WTC11 (cell line): ENCODE results near the gene ARHGAP26. TPM values are rescaled to one million over a fixed set of nuclear protein-coding genes. Genes with fewer than 3 reads are reported as not detected.

Source experiments
- ATAC-seq: fragments of 200-7000 bp; cut with Tn5 transposase; 2 replicates; pipeline ENCODE4 v1.10.0; 2021; ENCODE audit warnings: mild to moderate bottlenecking, moderate library complexity
- CTCF ChIA-PET: fragments of 300-600 bp; sonication (Branson Sonifier 250); formaldehyde crosslinking; loops from one replicate; lab custom pipeline; 2021; ENCODE audit warnings: antibody characterized with exemption; lab: Charles Lee
- POLR2A ChIA-PET: fragments of 350-600 bp; sonication (Branson Sonifier 250); formaldehyde crosslinking; loops from one replicate; lab custom pipeline; 2021; ENCODE audit warnings: antibody characterized with exemption; lab: Charles Lee
- DNase-seq: peaks from one replicate; pipeline ENCODE4 v3.0.0; 2021; ENCODE audit warnings: low spot score
- H3K27ac Mint-ChIP-seq: 2 replicates; pipeline ENCODE4 v1.8.0; 2021; ENCODE audit warnings: mixed read lengths
- H3K27me3 Mint-ChIP-seq: 2 replicates; pipeline ENCODE4 v1.8.0; 2021; ENCODE audit warnings: low read depth, mild to moderate bottlenecking, moderate library complexity, mixed read lengths
- H3K36me3 Mint-ChIP-seq: 2 replicates; pipeline ENCODE4 v1.8.0; 2021; ENCODE audit warnings: mixed read lengths
- H3K4me1 Mint-ChIP-seq: 2 replicates; pipeline ENCODE4 v1.8.0; 2022; ENCODE audit warnings: mixed read lengths
- H3K4me3 Mint-ChIP-seq: 2 replicates; pipeline ENCODE4 v1.8.0; 2021; ENCODE audit warnings: mild to moderate bottlenecking, moderate library complexity, mixed read lengths
- H3K9me3 Mint-ChIP-seq: 2 replicates; pipeline ENCODE4 v1.8.0; 2021; ENCODE audit warnings: mixed read lengths
- ARID4B ChIP-seq: sonication (generic); formaldehyde crosslinking; IDR thresholded peaks from 2 replicates; pipeline ENCODE4 v1.8.0; 2023; ENCODE audit warnings: missing genetic modification reagents, mild to moderate bottlenecking, borderline replicate concordance
- ATF2 ChIP-seq: sonication (generic); formaldehyde crosslinking; IDR thresholded peaks from 2 replicates; pipeline ENCODE4 v1.8.1; 2022; ENCODE audit warnings: low read depth, missing genetic modification reagents, borderline replicate concordance
- CBFB ChIP-seq: sonication (generic); formaldehyde crosslinking; IDR thresholded peaks from 2 replicates; pipeline ENCODE4 v1.8.1; 2022; ENCODE audit warnings: mild to moderate bottlenecking, low read depth, missing genetic modification reagents
- CREM ChIP-seq: sonication (generic); formaldehyde crosslinking; IDR thresholded peaks from 2 replicates; pipeline ENCODE4 v1.8.1; 2022; ENCODE audit warnings: mild to moderate bottlenecking, missing genetic modification reagents, moderate library complexity
- ELF4 ChIP-seq: sonication (generic); formaldehyde crosslinking; IDR thresholded peaks from 2 replicates; pipeline ENCODE4 v1.8.1; 2022; ENCODE audit warnings: low read depth, mild to moderate bottlenecking, moderate library complexity, missing genetic modification reagents
- EMX1 ChIP-seq: fragments of 250-450 bp; sonication (Bioruptor Pico); IDR thresholded peaks from 2 replicates; pipeline ENCODE4 v1.8.0; 2021; ENCODE audit warnings: mild to moderate bottlenecking
- GRHL2 ChIP-seq: fragments of 250-450 bp; sonication (Bioruptor Pico); IDR thresholded peaks from 2 replicates; pipeline ENCODE4 v1.8.0; 2022; ENCODE audit warnings: mild to moderate bottlenecking, moderate library complexity; ENCODE audit not compliant: insufficient replicate concordance, severe bottlenecking
- HMGXB4 ChIP-seq: sonication (generic); formaldehyde crosslinking; IDR thresholded peaks from 2 replicates; pipeline ENCODE4 v1.8.1; 2023; ENCODE audit warnings: mild to moderate bottlenecking, moderate library complexity, missing genetic modification reagents
- MYBL2 ChIP-seq: sonication (generic); formaldehyde crosslinking; IDR thresholded peaks from 2 replicates; pipeline ENCODE4 v1.8.1; 2023; ENCODE audit warnings: mild to moderate bottlenecking, moderate library complexity, missing genetic modification reagents
- PRDM15 ChIP-seq: sonication (generic); formaldehyde crosslinking; IDR thresholded peaks from 2 replicates; pipeline ENCODE4 v1.8.0; 2022; ENCODE audit warnings: missing genetic modification reagents
- PREB ChIP-seq: sonication (generic); formaldehyde crosslinking; IDR thresholded peaks from 2 replicates; pipeline ENCODE4 v1.8.1; 2022; ENCODE audit warnings: mild to moderate bottlenecking, missing genetic modification reagents, moderate library complexity, borderline replicate concordance
- PRRX2 ChIP-seq: fragments of 250-450 bp; sonication (Bioruptor Pico); IDR thresholded peaks from 2 replicates; pipeline ENCODE4 v1.8.0; 2021; ENCODE audit warnings: mild to moderate bottlenecking
- RELA ChIP-seq: sonication (generic); formaldehyde crosslinking; IDR thresholded peaks from 2 replicates; pipeline ENCODE4 v1.8.1; 2022; ENCODE audit warnings: missing genetic modification reagents, mild to moderate bottlenecking, borderline replicate concordance
- RORB ChIP-seq: fragments of 250-450 bp; sonication (Bioruptor Pico); IDR thresholded peaks from 2 replicates; pipeline ENCODE4 v1.9.0; 2021; ENCODE audit warnings: mild to moderate bottlenecking
- TCF7 ChIP-seq: sonication (generic); formaldehyde crosslinking; IDR thresholded peaks from 2 replicates; pipeline ENCODE4 v1.8.0; 2022; ENCODE audit warnings: mild to moderate bottlenecking, low read depth, missing genetic modification reagents, moderate library complexity
- ZNF121 ChIP-seq: sonication (generic); formaldehyde crosslinking; IDR thresholded peaks from 2 replicates; pipeline ENCODE4 v1.8.0; 2023; ENCODE audit warnings: missing genetic modification reagents
- ZNF138 ChIP-seq: sonication (generic); formaldehyde crosslinking; conservative IDR thresholded peaks from 2 replicates; pipeline ENCODE4 v1.8.1; 2022; ENCODE audit warnings: mild to moderate bottlenecking, moderate library complexity, missing genetic modification reagents
- ZNF232 ChIP-seq: sonication (generic); formaldehyde crosslinking; IDR thresholded peaks from 2 replicates; pipeline ENCODE4 v1.8.0; 2022; ENCODE audit warnings: mild to moderate bottlenecking, missing genetic modification reagents
- ZNF396 ChIP-seq: fragments of 250-450 bp; sonication (Bioruptor Pico); IDR thresholded peaks from 2 replicates; pipeline ENCODE4 v1.8.0; 2021; ENCODE audit warnings: mild to moderate bottlenecking, moderate library complexity, borderline replicate concordance
- ZNF416 ChIP-seq: fragments of 250-450 bp; sonication (Bioruptor Pico); IDR thresholded peaks from 2 replicates; pipeline ENCODE4 v1.9.0; 2021; ENCODE audit warnings: mild to moderate bottlenecking, inconsistent platforms
- ZNF423 ChIP-seq: fragments of 250-450 bp; sonication (Bioruptor Pico); IDR thresholded peaks from 2 replicates; pipeline ENCODE4 v2.1.2; 2022; ENCODE audit warnings: mild to moderate bottlenecking, moderate library complexity
- total RNA-seq: library from RNA; stranded (reverse); gene quantifications from 3 replicates; pipeline ENCODE4 v1.2.3, GENCODE V29; 2021

The ARHGAP26 gene
- total RNA-seq, 1 experiment from 2014 or later = 22.3 TPM

GRCh38 chr5:143077453-143078103, 307.4 kb downstream of the ARHGAP26 start:
- Mint-ChIP-seq H3K36me3 (peaks cover 4% of the 10 kb centered on the region), H3K9me3 (peaks cover 5% of the 10 kb centered on the region), H3K27me3 (no peaks in the 10 kb centered on the region), H3K27ac (no peak overlapping the region), H3K4me3 (no peak overlapping the region), H3K4me1 (peaks cover 22% of the 10 kb centered on the region)
- ATAC-seq = no peak
- TF ChIP-seq ZNF232 (CRISPR knock-in tag) (no peak), RELA (no peak), CBFB (CRISPR knock-in tag) (no peak), ZNF416 (no peak), ZNF423 (CRISPR knock-in tag) (no peak), ZNF138 (CRISPR knock-in tag) (no peak)
- POLR2A ChIA-PET = no interaction called here
- no peak for DNase-seq
- CTCF ChIA-PET = no interaction called here

- no peak for DNase-seq
- no peak overlapping the region for H3K27ac Mint-ChIP-seq
- no peaks in the 10 kb centered on the region for H3K27me3 Mint-ChIP-seq
- CTCF ChIA-PET = no interaction called here
- no peak for ATAC-seq
- peaks cover 3% of the 10 kb centered on the region for H3K9me3 Mint-ChIP-seq
- peaks cover 2% of the 10 kb centered on the region; the same call in 1 of the 2 replicates for H3K36me3 Mint-ChIP-seq
- POLR2A ChIA-PET = no interaction called here
- no peak overlapping the region for H3K4me3 Mint-ChIP-seq
- H3K4me1 Mint-ChIP-seq = peaks cover 25% of the 10 kb centered on the region
- TF ChIP-seq ATF2 (no peak), ZNF138 (CRISPR knock-in tag) (no peak), ZNF396 (CRISPR knock-in tag) (no peak), ARID4B (CRISPR knock-in tag) (no peak), TCF7 (CRISPR knock-in tag) (no peak), PREB (CRISPR knock-in tag) (no peak), ELF4 (no peak), CREM (no peak)
- TF ChIP-seq, all 79 proteins: peak for 0
Measured at GRCh38 chr5:143078313-143078712, 308.1 kb downstream of the ARHGAP26 start.

- no peak for DNase-seq
- Mint-ChIP-seq H3K27me3 (no peaks in the 10 kb centered on the region), H3K4me1 (peaks cover 25% of the 10 kb centered on the region), H3K9me3 (peaks cover 3% of the 10 kb centered on the region), H3K27ac (peak overlapping the region; percentile 54; the same call in 1 of the 2 replicates), H3K36me3 (peaks cover 2% of the 10 kb centered on the region; the same call in 1 of the 2 replicates), H3K4me3 (no peak overlapping the region)
- ChIA-PET POLR2A (no interaction called here), CTCF (no interaction called here)
- no peak for ATAC-seq
- no peak for TF ChIP-seq PRDM15 (CRISPR knock-in tag)
- TF ChIP-seq GRHL2 (CRISPR knock-in tag) = no peak
- no peak for TF ChIP-seq ZNF121 (CRISPR knock-in tag)
- TF ChIP-seq ZNF138 (CRISPR knock-in tag) = no peak
- TF ChIP-seq PRRX2 (CRISPR knock-in tag) = no peak
- no peak for TF ChIP-seq HMGXB4 (CRISPR knock-in tag)
- TF ChIP-seq RORB = no peak
- TF ChIP-seq EMX1 = no peak
- TF ChIP-seq MYBL2 = no peak
Measured at GRCh38 chr5:143078971-143079370, 308.8 kb downstream of the ARHGAP26 start.
